SK-N-SH (cell line): ENCODE results near the gene MRGPRD. TPM values are rescaled to one million over a fixed set of nuclear protein-coding genes. Genes with fewer than 3 reads are reported as not detected.

Source experiments
- CTCF ChIA-PET: fragments of 300-600, 350-600 bp; formaldehyde crosslinking; extraction: SDS; loops from one replicate; lab custom pipeline; 2021; lab: Yijun Ruan, JAX
- POLR2A ChIA-PET: fragments of 350-600 bp; sonication (Branson Sonifier 250); formaldehyde crosslinking; extraction: SDS; loops from one replicate; lab custom pipeline; 2020; ENCODE audit warnings: antibody characterized with exemption, inconsistent platforms; lab: Yijun Ruan, JAX
- DNase-seq: peaks from one replicate; pipeline ENCODE4 v3.0.0; 2012
- H2AFZ ChIP-seq: fragments of 200-600 bp; sonication (generic); 2 replicates; pipeline ENCODE4 v1.8.1; 2016; ENCODE audit warnings: antibody characterized with exemption, mild to moderate bottlenecking, low read depth
- H3F3A ChIP-seq: fragments of 200-600 bp; sonication (generic); replicated peaks from 2 replicates; pipeline ENCODE3; 2016; ENCODE audit warnings: antibody characterized with exemption, mild to moderate bottlenecking; ENCODE audit not compliant: insufficient read depth
- H3K27ac ChIP-seq, 2 experiments: fragments of 200-500 bp in 1 of 2; fragments of 200-600 bp in 1 of 2; sonication (Bioruptor generic) in 1 of 2; sonication (generic), shearing (Covaris generic) in 1 of 2; 2 replicates each; pipeline versions ENCODE4 v1.5.1 to v1.6.1; 2014 to 2016; ENCODE audit warnings: low read depth in 2 of 2, inconsistent platforms in 1 of 2, low read length in 1 of 2, mild to moderate bottlenecking in 1 of 2, mixed read lengths in 1 of 2
- H3K27me3 ChIP-seq: fragments of 200-600 bp; sonication (generic), shearing (Covaris generic); 2 replicates; pipeline ENCODE4 v1.6.1; 2016; ENCODE audit warnings: mixed run types; ENCODE audit not compliant: insufficient read depth
- H3K36me3 ChIP-seq, 2 experiments: fragments of 200-500 bp in 1 of 2; fragments of 200-600 bp in 1 of 2; sonication (Bioruptor generic) in 1 of 2; sonication (generic) in 1 of 2; replicated peaks in 1 of 2; 2 replicates each; pipeline versions ENCODE3 to v1.5.1; 2014 to 2016; ENCODE audit warnings: low read length in 1 of 2, mild to moderate bottlenecking in 1 of 2; ENCODE audit not compliant: insufficient read depth in 2 of 2, control insufficient read depth in 1 of 2
- H3K4me1 ChIP-seq, 2 experiments: fragments of 200-500 bp in 1 of 2; fragments of 200-600 bp in 1 of 2; sonication (Bioruptor generic) in 1 of 2; sonication (generic), shearing (Covaris generic) in 1 of 2; 2 replicates each; pipeline versions ENCODE4 v1.5.1 to v1.6.1; 2014 to 2016; ENCODE audit warnings: low read depth in 1 of 2, low read length in 1 of 2, mixed run types in 1 of 2; ENCODE audit not compliant: insufficient read depth in 2 of 2, control insufficient read depth in 1 of 2
- H3K4me2 ChIP-seq: fragments of 200-600 bp; sonication (generic), shearing (Covaris generic); 2 replicates; pipeline ENCODE4 v1.6.1; 2017; ENCODE audit warnings: mixed run types
- H3K4me3 ChIP-seq, 2 experiments: fragments of 200-500 bp in 1 of 2; fragments of 200-600 bp in 1 of 2; sonication (Bioruptor generic) in 1 of 2; sonication (generic), shearing (Covaris generic) in 1 of 2; 2 replicates each; pipeline versions ENCODE4 v1.5.1 to v1.8.1; 2014 to 2016; ENCODE audit warnings: low read depth in 2 of 2, inconsistent platforms in 1 of 2, low read length in 1 of 2, mild to moderate bottlenecking in 1 of 2, mixed read lengths in 1 of 2, moderate library complexity in 1 of 2
- H3K79me2 ChIP-seq: fragments of 200-600 bp; sonication (generic); 2 replicates; pipeline ENCODE4 v1.8.1; 2017; ENCODE audit warnings: mild to moderate bottlenecking; ENCODE audit not compliant: insufficient read depth
- H3K9ac ChIP-seq: fragments of 200-600 bp; sonication (generic); 2 replicates; pipeline ENCODE4 v1.6.1; 2017; ENCODE audit warnings: mixed run types
- H3K9me2 ChIP-seq: fragments of 200-600 bp; sonication (generic); 2 replicates; pipeline ENCODE4 v1.6.1; 2017; ENCODE audit warnings: mixed run types
- H3K9me3 ChIP-seq: fragments of 200-600 bp; sonication (generic); 2 replicates; pipeline ENCODE4 v1.6.1; 2017; ENCODE audit warnings: mixed run types, mild to moderate bottlenecking, moderate library complexity
- H4K20me1 ChIP-seq: fragments of 200-600 bp; sonication (generic); 2 replicates; pipeline ENCODE4 v1.6.1; 2017; ENCODE audit warnings: mild to moderate bottlenecking, mixed run types; ENCODE audit not compliant: insufficient read depth
- CTCF ChIP-seq: fragments of 200-600 bp; sonication (generic); IDR thresholded peaks from 2 replicates; pipeline ENCODE4 v1.6.1; 2017; ENCODE audit warnings: antibody characterized with exemption, mild to moderate bottlenecking, moderate library complexity
- EZH2phosphoT487 ChIP-seq: fragments of 200-600 bp; sonication (generic); IDR thresholded peaks from 2 replicates; pipeline ENCODE4 v1.6.1; 2017; ENCODE audit warnings: low read depth, mixed run types, mild to moderate bottlenecking, antibody characterized with exemption, moderate library complexity, borderline replicate concordance
- FOSL2 ChIP-seq: IDR thresholded peaks from 2 replicates; pipeline ENCODE4 v1.4.0; 2012; ENCODE audit warnings: low read depth, mild to moderate bottlenecking, moderate library complexity, borderline replicate concordance
- JUND ChIP-seq: IDR thresholded peaks from 2 replicates; pipeline ENCODE4 v1.4.0; 2012
- NFIC ChIP-seq: IDR thresholded peaks from 2 replicates; pipeline ENCODE4 v1.4.0; 2012; ENCODE audit warnings: borderline replicate concordance
- PBX3 ChIP-seq: IDR thresholded peaks from 2 replicates; pipeline ENCODE4; 2012
- TAF1 ChIP-seq: IDR thresholded peaks from 2 replicates; pipeline ENCODE4 v1.6.1; 2012; ENCODE audit warnings: low read depth, mild to moderate bottlenecking, low read length, moderate library complexity, borderline replicate concordance
- TEAD4 ChIP-seq: IDR thresholded peaks from 2 replicates; pipeline ENCODE4 v1.4.0; 2012; ENCODE audit warnings: mild to moderate bottlenecking, borderline replicate concordance; ENCODE audit not compliant: insufficient read depth
- USF1 ChIP-seq: IDR thresholded peaks from 2 replicates; pipeline ENCODE4 v1.4.0; 2012; ENCODE audit warnings: low read depth, borderline replicate concordance
- USF2 ChIP-seq: fragments of 150-350 bp; IDR thresholded peaks from 2 replicates; pipeline ENCODE4 v1.6.1; 2017; ENCODE audit warnings: antibody characterized with exemption, low read length, low read depth, borderline replicate concordance
- YY1 ChIP-seq: IDR thresholded peaks from 2 replicates; pipeline ENCODE4 v1.4.0; 2012; ENCODE audit warnings: low read depth, mild to moderate bottlenecking
- WGBS: methylation state at CpG from one replicate; pipeline ENCODE4 v1.1.6; 2017; ENCODE audit warnings: low lambda C conversion rate; 5-methylcytosine and 5-hydroxymethylcytosine counted together
- polyA plus RNA-seq, 3 experiments: library from polyadenylated mRNA; depleted of rRNA; stranded (reverse); fragments of >200 nt; gene quantifications; 2 replicates each; pipeline ENCODE4 v1.2.3, GENCODE V29; 2012

The MRGPRD gene
- polyA plus RNA-seq, 1 of the 3 experiments (the other 2 are of a cell fraction): not detected

DNA sequence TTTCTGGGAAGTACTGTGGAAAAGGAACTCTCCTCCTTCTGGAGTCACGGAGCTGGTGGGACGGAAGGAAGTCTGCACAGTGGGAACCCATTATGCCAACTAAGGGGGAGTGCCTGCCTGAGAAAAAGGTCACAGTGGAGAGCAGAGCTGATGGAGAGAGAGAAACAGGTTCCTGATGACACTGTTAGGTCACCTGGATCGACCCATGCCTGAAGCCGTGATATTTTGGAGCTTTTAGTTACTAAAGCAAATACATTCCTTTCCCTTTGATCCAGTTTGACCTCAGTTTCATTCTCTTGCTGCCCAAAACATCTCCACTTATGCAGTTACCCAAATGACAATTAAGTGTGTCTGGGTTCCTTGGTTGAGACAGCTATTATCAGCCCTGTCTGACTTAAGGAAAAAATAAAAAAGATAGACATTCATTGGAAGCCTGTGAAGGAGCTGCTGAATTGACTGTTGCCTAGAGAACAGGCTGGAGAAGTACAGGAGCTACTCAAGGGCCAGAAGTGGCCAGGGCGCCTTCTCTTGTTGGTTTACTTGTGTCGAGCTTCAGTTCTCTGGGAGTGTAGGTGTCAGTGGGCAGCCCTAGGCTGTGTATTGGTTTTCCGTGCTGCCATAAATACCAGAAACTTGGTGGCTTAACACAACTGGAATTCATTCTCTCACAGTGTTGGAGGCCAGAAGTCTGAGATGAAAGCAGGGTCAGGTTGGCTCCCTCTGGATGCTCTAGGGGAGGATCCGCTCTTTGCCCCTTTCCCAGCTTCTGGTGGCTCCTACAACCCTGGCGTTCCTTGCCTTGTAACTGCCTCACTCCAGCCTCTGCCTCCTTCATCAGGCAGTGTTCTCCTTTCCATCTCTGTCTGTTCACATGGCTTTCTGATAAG, 13.6 kb downstream of the MRGPRD start:
- Histone ChIP-seq H3F3A (no peaks in the 10 kb centered on the region), H3K9me3 (no peaks in the 10 kb centered on the region), H3K9me2 (no peaks in the 10 kb centered on the region), H3K36me3 (no peaks in the 10 kb centered on the region), H3K4me1 (peaks cover 0 to 2% of the 10 kb centered on the region in 2 experiments; a peak in 1 of 4 replicates), H2AFZ (no peak overlapping the region), H4K20me1 (no peaks in the 10 kb centered on the region), H3K27ac (no peak overlapping the region), H3K9ac (no peak overlapping the region), H3K4me2 (no peak overlapping the region), H3K27me3 (no peaks in the 10 kb centered on the region; the same call in 1 of the 2 replicates), H3K4me3 (no peak overlapping the region), H3K79me2 (no peaks in the 10 kb centered on the region)
- CTCF ChIA-PET: interaction anchor here (1.2 kb wide), 1 partner anchor 78 kb away, joined by 4 read pairs; no protein-coding TSS in a partner anchor
- DNase-seq: no peak
- TF ChIP-seq USF2 (no peak), FOSL2 (no peak), TEAD4 (no peak), NFIC (no peak), CTCF (no peak), USF1 (no peak), YY1 (no peak), EZH2phosphoT487 (no peak), PBX3 (no peak), TAF1 (no peak), JUND (no peak)
- POLR2A ChIA-PET: no interaction called here
- 66% methylated on average over 9 of the region's 9 CpGs for WGBS
